Adrenal gland (tissue), 12 donors: ENCODE results near the gene DCHS1. TPM values are rescaled to one million over a fixed set of nuclear protein-coding genes. Genes with fewer than 3 reads are reported as not detected.
A peak's percentile ranks its signal among the peaks of the same experiment; 100 is the strongest.

Experiments
- DNase-seq, 7 donors: peaks; one replicate each; pipeline ENCODE4 v3.0.0-alpha.2; 2019 to 2020
- H3K27ac ChIP-seq, 5 donors: fragments of 200-600 bp; sonication (generic) in 4 of 5; 1 replicate in 3 of 5; 2 replicates in 2 of 5; pipeline versions ENCODE4 v1.5.1 to v1.8.0; 2016 to 2020; ENCODE audit warnings: mild to moderate bottlenecking in 1 of 5
- H3K27me3 ChIP-seq: fragments of 200-600 bp; 2 replicates; pipeline ENCODE4 v1.8.0; 2021
- H3K36me3 ChIP-seq, 2 donors: fragments of 200-600 bp; replicated peaks in 1 of 2; 1 replicate in 1 of 2; 2 replicates in 1 of 2; pipeline versions ENCODE4 v1.5.1 to v1.8.0; 2018 to 2022
- H3K4me1 ChIP-seq, 2 donors: fragments of 200-600 bp; replicated peaks in 1 of 2; 1 replicate in 1 of 2; 2 replicates in 1 of 2; pipeline versions ENCODE4 v1.5.1 to v1.8.0; 2018 to 2021
- H3K4me3 ChIP-seq, 4 donors: fragments of 200-600 bp; sonication (generic) in 3 of 4; one replicate each; pipeline ENCODE4 v1.5.1; 2016 to 2018
- H3K9me3 ChIP-seq, 3 donors: fragments of 200-600 bp; sonication (generic) in 1 of 3; replicated peaks in 1 of 3; 1 replicate in 2 of 3; 2 replicates in 1 of 3; pipeline versions ENCODE4 v1.5.1 to v1.8.0; 2016 to 2021
- POLR2A ChIP-seq, 2 donors: fragments of 450-650 bp; IDR thresholded peaks; one replicate each; pipeline ENCODE4 v1.6.1; 2017; ENCODE audit warnings: antibody characterized with exemption in 2 of 2, mild to moderate bottlenecking in 2 of 2, moderate library complexity in 1 of 2
- WGBS, 4 donors: extraction: QIAGEN DNeasy Blood & Tissue Kit in 2 of 4; methylation state at CpG; one replicate each; pipeline versions ENCODE4 v1.1.5 to v1.1.7; 2013 to 2017; 5-methylcytosine and 5-hydroxymethylcytosine counted together
- intact Hi-C, 2 donors: fragments of 100-400 bp; cut with DNase I; formaldehyde crosslinking; loops; one replicate each; pipeline versions ENCODE4 v1.14.1 to v1.15.0; 2022 to 2023
- polyA plus RNA-seq, 3 donors: library from polyadenylated mRNA; stranded (reverse); fragments of 200-250 nt in 2 of 3; fragments of 350-450 nt in 1 of 3; fragmentation: Illumina TruSeq in 1 of 3; extraction: RNeasy Lipid Tissue Mini Kit (QIAGEN cat#74804) in 1 of 3; gene quantifications; one replicate each; pipeline ENCODE4 v1.2.3, GENCODE V29; 2013 to 2014
- total RNA-seq, 9 donors: library from RNA; depleted of rRNA in 4 of 9; stranded (reverse); fragments of >200 nt in 4 of 9; fragments of 120-200 nt in 1 of 9; fragmentation: NEBNext Ultra II Directional in 1 of 9; extraction: Animal tissue kit (Norgen Biotek cat#: 25700) in 1 of 9; gene quantifications; one replicate each; pipeline versions ENCODE4 v1.1.0 to v1.2.4, GENCODE V29; 2013 to 2023
- TF ChIP-seq, protein P1 (sequence below), 6 experiments: fragments of 450-650 bp in 4 of 6; fragments of 200-600 bp in 2 of 6; sonication (generic) in 1 of 6; IDR thresholded peaks; 1 replicate in 5 of 6; 2 replicates in 1 of 6; pipeline versions ENCODE4 v1.5.1 to v1.8.0; 2016 to 2021; ENCODE audit warnings: antibody characterized with exemption in 6 of 6, mild to moderate bottlenecking in 2 of 6, moderate library complexity in 1 of 6
- donor health status: healthy with polysubstance abuse.
- donor health status: Bipolar disorder and iron deficiency.
- donor health status: DM: yes; HTN: yes; CAD: no.
- donor health status: DM: no; HTN: no; CAD: no.
- donor health status: DM: no; HTN: no; CAD: no.
- donor health status: DM: yes; HTN: yes; CAD: no.

Gene DCHS1
- total and polyA plus RNA-seq, 12 donors, result 1.3 to 15.3 (median 11.3) TPM

DNA sequence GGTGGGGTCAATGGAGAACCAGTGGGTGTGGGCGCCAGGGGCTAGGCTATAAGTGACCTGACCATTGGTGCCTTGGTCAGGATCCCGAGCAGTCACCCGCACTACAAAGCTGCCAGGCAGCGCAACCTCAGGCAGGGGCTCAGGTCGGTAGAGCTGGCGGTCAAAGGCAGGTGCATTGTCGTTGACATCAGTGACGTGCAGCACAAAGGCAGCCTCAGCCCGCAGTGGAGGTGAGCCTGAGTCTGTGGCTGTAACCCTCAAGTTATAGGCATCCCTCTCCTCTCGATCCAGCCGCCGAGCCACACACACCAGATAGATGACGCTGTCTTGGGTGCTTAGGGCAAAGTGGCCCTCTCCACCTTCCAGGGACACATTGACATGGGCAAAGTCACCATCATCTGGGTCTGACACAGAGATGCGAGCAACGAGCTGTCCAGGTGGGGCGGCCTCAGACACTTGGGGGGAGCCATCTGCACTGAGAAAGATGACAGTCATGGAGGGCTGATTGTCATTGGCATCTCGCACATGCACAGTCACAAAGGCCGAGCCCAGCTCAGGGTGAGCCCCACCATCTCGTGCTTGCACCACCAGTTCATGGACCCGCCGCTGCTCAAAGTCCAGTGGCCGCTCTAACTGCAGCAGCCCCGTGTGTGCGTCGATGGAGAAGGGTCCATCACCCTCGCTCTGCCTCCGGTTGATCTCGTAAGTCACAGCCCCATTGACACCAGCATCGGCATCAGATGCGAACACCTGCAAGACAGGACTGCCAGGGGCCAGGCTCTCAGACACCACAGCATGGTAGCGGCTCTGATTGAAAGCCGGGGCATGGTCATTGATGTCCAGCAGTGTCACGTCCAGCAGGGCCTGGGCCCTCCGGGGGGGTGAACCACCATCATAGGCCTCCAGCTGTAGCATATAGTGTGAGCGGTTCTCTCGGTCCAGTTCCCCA lies 15.3 kb downstream of the DCHS1 start:
- no peak for DNase-seq
- Histone ChIP-seq H3K4me3 (no peak overlapping the region), H3K36me3 (no peaks in the 10 kb centered on the region), H3K27ac (no peak overlapping the region), H3K27me3 (no peaks in the 10 kb centered on the region), H3K9me3 (no peaks in the 10 kb centered on the region), H3K4me1 (peaks cover 7 to 24% of the 10 kb centered on the region in 2 donors)
- intact Hi-C loops, result no loop called here
- WGBS, 4 donors, result 93 to 97% (median 95%) methylated on average over 18 to 36 of the region's 36 CpGs
- TF ChIP-seq, protein P1, sequence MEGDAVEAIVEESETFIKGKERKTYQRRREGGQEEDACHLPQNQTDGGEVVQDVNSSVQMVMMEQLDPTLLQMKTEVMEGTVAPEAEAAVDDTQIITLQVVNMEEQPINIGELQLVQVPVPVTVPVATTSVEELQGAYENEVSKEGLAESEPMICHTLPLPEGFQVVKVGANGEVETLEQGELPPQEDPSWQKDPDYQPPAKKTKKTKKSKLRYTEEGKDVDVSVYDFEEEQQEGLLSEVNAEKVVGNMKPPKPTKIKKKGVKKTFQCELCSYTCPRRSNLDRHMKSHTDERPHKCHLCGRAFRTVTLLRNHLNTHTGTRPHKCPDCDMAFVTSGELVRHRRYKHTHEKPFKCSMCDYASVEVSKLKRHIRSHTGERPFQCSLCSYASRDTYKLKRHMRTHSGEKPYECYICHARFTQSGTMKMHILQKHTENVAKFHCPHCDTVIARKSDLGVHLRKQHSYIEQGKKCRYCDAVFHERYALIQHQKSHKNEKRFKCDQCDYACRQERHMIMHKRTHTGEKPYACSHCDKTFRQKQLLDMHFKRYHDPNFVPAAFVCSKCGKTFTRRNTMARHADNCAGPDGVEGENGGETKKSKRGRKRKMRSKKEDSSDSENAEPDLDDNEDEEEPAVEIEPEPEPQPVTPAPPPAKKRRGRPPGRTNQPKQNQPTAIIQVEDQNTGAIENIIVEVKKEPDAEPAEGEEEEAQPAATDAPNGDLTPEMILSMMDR (IDR thresholded peaks at IDR 0.05), result no peak
- no peak for TF ChIP-seq POLR2A (IDR thresholded peaks at IDR 0.05)

DNA sequence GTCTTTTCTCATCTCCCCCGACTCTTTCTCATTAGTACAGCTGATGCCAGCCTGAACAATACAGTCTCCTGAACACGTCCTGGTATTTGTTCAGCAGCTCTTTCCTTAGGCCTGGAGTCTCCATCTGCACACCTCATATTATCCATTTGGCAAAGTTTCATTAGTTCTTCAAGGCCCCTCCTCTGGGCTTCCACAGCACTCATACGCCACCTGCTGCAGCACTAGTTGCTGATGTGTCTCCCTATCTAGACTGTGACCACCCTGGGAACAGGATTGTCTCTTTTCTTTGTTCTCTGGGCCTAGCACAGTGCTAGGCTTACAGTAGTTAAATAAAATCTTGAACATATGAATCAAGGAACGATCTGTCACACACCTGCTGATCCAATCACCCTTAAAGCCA lies 17.2 kb downstream of the DCHS1 start:
- H3K4me3 ChIP-seq, result no peak overlapping the region
- H3K27ac ChIP-seq, result no peak overlapping the region
- H3K27me3 ChIP-seq, result no peaks in the 10 kb centered on the region
- peaks cover 7 to 32% of the 10 kb centered on the region in 2 donors for H3K4me1 ChIP-seq
- no peaks in the 10 kb centered on the region for H3K9me3 ChIP-seq
- intact Hi-C loops, result no loop called here
- DNase-seq, result peak in 1 of 7 donors; percentile 47
- H3K36me3 ChIP-seq, result no peaks in the 10 kb centered on the region
- 72 to 77% (median 76%) methylated on average over 4 of the region's 4 CpGs for WGBS, 4 donors
- TF ChIP-seq POLR2A (IDR thresholded peaks at IDR 0.05), result no peak
- TF ChIP-seq, protein P1 (IDR thresholded peaks at IDR 0.05), result no peak

GRCh38 chr11:6637871-6638270 lies 17.7 kb downstream of the DCHS1 start:
- intact Hi-C loops, result no loop called here
- TF ChIP-seq, protein P1 (IDR thresholded peaks at IDR 0.05), result no peak
- no peak for TF ChIP-seq POLR2A (IDR thresholded peaks at IDR 0.05)
- peaks cover 7 to 32% of the 10 kb centered on the region in 2 donors for H3K4me1 ChIP-seq
- H3K27ac ChIP-seq, result no peak overlapping the region
- H3K36me3 ChIP-seq, result no peaks in the 10 kb centered on the region
- H3K27me3 ChIP-seq, result no peaks in the 10 kb centered on the region
- 49 to 58% (median 56%) methylated on average over 2 to 3 of the region's 3 CpGs for WGBS, 4 donors
- DNase-seq, result peak in 4 of 7 donors; percentile 22 to 58 (median 34)
- no peak overlapping the region for H3K4me3 ChIP-seq
- H3K9me3 ChIP-seq, result no peaks in the 10 kb centered on the region

GRCh38 chr11:6636480-6636879 lies 19.1 kb downstream of the DCHS1 start:
- DNase-seq, result no peak
- H3K4me1 ChIP-seq, result peaks cover 7 to 32% of the 10 kb centered on the region in 2 donors
- intact Hi-C loops, result no loop called here

More at GRCh38 chr11:6636480-6636879, 19.1 kb downstream of the DCHS1 start:
- Histone ChIP-seq H3K27me3 (no peaks in the 10 kb centered on the region), H3K9me3 (no peaks in the 10 kb centered on the region), H3K27ac (peak overlapping the region in 3 of 5 donors; percentile 28 to 73 (median 66)), H3K4me3 (no peak overlapping the region), H3K36me3 (no peaks in the 10 kb centered on the region)
- WGBS, 4 donors, result 82 to 92% (median 88%) methylated on average over 3 of the region's 3 CpGs
- TF ChIP-seq, protein P1 (IDR thresholded peaks at IDR 0.05), result no peak
- TF ChIP-seq POLR2A (IDR thresholded peaks at IDR 0.05), result no peak
